Measurements from ENCODE around the gene CYSLTR2.

The CYSLTR2 gene

GRCh38 chr13:48739386-48739964, 85.7 kb downstream of the CYSLTR2 start:
- TF ChIP-seq, protein P1, sequence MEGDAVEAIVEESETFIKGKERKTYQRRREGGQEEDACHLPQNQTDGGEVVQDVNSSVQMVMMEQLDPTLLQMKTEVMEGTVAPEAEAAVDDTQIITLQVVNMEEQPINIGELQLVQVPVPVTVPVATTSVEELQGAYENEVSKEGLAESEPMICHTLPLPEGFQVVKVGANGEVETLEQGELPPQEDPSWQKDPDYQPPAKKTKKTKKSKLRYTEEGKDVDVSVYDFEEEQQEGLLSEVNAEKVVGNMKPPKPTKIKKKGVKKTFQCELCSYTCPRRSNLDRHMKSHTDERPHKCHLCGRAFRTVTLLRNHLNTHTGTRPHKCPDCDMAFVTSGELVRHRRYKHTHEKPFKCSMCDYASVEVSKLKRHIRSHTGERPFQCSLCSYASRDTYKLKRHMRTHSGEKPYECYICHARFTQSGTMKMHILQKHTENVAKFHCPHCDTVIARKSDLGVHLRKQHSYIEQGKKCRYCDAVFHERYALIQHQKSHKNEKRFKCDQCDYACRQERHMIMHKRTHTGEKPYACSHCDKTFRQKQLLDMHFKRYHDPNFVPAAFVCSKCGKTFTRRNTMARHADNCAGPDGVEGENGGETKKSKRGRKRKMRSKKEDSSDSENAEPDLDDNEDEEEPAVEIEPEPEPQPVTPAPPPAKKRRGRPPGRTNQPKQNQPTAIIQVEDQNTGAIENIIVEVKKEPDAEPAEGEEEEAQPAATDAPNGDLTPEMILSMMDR (conservative IDR thresholded peaks at IDR 0.05; ENCODE audit: low read depth, low read length): no peak
- peak; percentile 65 for DNase-seq (ENCODE audit: low read depth)
- no peak overlapping the region for H3K4me3 ChIP-seq (ENCODE audit: low read depth, low read length)

DNA sequence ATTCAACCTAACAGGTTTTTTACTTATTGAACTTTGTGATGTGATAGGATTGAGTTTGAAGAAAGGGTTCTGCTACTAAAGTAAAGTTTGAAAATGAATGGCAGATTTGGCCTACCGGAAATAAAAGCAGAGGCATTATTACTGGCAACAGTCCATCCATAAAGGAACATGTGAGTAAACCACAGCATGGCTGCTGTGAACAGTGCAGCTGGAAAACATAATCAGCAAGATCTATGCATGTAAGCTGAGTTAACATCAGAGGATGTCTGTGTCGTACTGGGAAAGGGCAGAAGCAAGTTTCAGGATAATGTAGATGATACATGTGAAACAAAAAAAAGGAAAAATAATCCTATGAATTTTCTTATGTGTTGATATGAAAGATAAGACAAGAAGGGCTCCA, 87.6 kb downstream of the CYSLTR2 start:
- DNase-seq (ENCODE audit: low read depth): peak; percentile 90
- no peak overlapping the region for H3K4me3 ChIP-seq (ENCODE audit: low read depth, low read length)
- TF ChIP-seq, protein P1 (conservative IDR thresholded peaks at IDR 0.05; ENCODE audit: low read depth, low read length): no peak

- TF ChIP-seq, protein P1 (conservative IDR thresholded peaks at IDR 0.05; ENCODE audit: low read depth, low read length): no peak
- no peak for DNase-seq (ENCODE audit: low read depth)
- H3K4me3 ChIP-seq (ENCODE audit: low read depth, low read length): no peak overlapping the region
These were observed 93.1 kb downstream of the CYSLTR2 start for GRCh38 chr13:48746821-48747220.

DNA sequence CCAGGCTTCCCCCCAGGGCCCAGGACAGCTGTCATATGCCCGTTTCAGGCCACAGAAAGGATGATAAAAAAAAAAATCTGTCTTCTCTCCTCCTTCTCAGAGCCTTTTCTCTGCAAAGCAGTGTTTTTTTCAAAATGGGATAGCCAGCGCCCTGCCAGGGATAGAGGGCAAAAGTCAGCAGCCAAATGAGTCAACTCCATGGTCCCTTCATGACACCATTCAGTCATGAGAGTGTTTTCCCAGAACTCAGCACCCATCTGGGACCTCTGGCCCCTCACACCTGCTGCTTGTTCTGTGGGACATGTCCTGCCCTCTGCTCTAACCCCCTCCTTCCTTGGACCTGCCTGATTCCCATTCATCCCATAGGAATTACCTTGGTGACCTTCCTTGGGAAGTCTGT, 95.0 kb downstream of the CYSLTR2 start:
- H3K4me3 ChIP-seq (ENCODE audit: low read depth, low read length): no peak overlapping the region
- TF ChIP-seq, protein P1 (conservative IDR thresholded peaks at IDR 0.05; ENCODE audit: low read depth, low read length): no peak
- peak; percentile 55 for DNase-seq (ENCODE audit: low read depth)

DNA sequence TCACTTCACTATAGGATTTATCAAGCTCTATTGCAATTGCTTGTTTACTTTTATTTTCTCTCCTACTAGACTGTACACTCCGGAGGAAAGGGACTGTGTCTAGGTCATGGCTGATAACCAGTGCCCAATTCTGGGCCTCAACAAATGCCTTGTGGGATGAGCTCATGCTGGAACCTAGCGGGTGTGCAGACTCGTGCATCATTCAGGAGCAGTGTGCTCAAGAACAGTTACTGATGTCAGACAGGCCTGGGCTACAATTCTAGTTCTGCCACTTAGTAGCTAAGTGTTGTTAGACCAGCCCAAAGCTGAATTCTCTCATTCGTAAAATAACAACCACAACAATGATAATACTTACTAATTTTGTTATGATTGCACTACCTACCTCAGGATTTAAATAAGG, 95.4 kb downstream of the CYSLTR2 start:
- TF ChIP-seq, protein P1 (conservative IDR thresholded peaks at IDR 0.05; ENCODE audit: low read depth, low read length): no peak
- H3K4me3 ChIP-seq (ENCODE audit: low read depth, low read length): no peak overlapping the region
- peak; percentile 91 for DNase-seq (ENCODE audit: low read depth)

GRCh38 chr13:48749699-48750473, 96.2 kb downstream of the CYSLTR2 start:
- DNase-seq (ENCODE audit: low read depth): peak; percentile 99
- H3K4me3 ChIP-seq (ENCODE audit: low read depth, low read length): no peak overlapping the region
- TF ChIP-seq, protein P1 (conservative IDR thresholded peaks at IDR 0.05; ENCODE audit: low read depth, low read length): peak; percentile 77
